Liver (tissue), 9 donors: ENCODE measurements around the gene MEGF10. TPM values are rescaled to one million over a fixed set of nuclear protein-coding genes. Genes with fewer than 3 reads are reported as not detected.

ENCODE experiments used
- DNase-seq: peaks from one replicate; pipeline ENCODE4 v3.0.0-alpha.2; 2017; ENCODE audit warnings: low spot score
- H3K27ac ChIP-seq, 2 donors: one replicate each; pipeline ENCODE4 v1.7.0; 2013; ENCODE audit warnings: inconsistent platforms in 2 of 2, low read length in 2 of 2, control low read depth in 1 of 2, low read depth in 1 of 2, mild to moderate bottlenecking in 1 of 2
- H3K27me3 ChIP-seq, 4 donors: one replicate each; pipeline versions ENCODE4 v1.6.1 to v1.7.0; 2013; ENCODE audit warnings: low read length in 3 of 4, inconsistent platforms in 1 of 4, mild to moderate bottlenecking in 1 of 4, moderate library complexity in 1 of 4; ENCODE audit not compliant: control insufficient read depth in 4 of 4, insufficient read depth in 4 of 4
- H3K36me3 ChIP-seq, 4 donors: one replicate each; pipeline versions ENCODE4 v1.6.1 to v1.7.0; 2013; ENCODE audit warnings: low read length in 3 of 4, mild to moderate bottlenecking in 3 of 4, low read depth in 1 of 4, moderate library complexity in 1 of 4; ENCODE audit not compliant: control insufficient read depth in 4 of 4, insufficient read depth in 3 of 4
- H3K4me1 ChIP-seq, 4 donors: one replicate each; pipeline versions ENCODE4 v1.6.1 to v1.7.0; 2013; ENCODE audit warnings: low read length in 3 of 4, mild to moderate bottlenecking in 3 of 4, moderate library complexity in 1 of 4; ENCODE audit not compliant: control insufficient read depth in 4 of 4, insufficient read depth in 4 of 4
- H3K4me3 ChIP-seq, 3 donors: one replicate each; pipeline versions ENCODE4 v1.6.1 to v1.7.0; 2013; ENCODE audit warnings: low read length in 3 of 3, control low read depth in 1 of 3, low read depth in 1 of 3, mild to moderate bottlenecking in 1 of 3
- H3K9ac ChIP-seq, 2 donors: one replicate each; pipeline ENCODE4 v1.7.0; 2013; ENCODE audit warnings: low read length in 2 of 2, mild to moderate bottlenecking in 2 of 2, moderate library complexity in 2 of 2, control low read depth in 1 of 2, low read depth in 1 of 2
- H3K9me3 ChIP-seq, 4 donors: one replicate each; pipeline versions ENCODE4 v1.6.1 to v1.7.0; 2013; ENCODE audit warnings: low read length in 3 of 4; ENCODE audit not compliant: control insufficient read depth in 4 of 4
- ATF3 ChIP-seq: IDR thresholded peaks from 2 replicates; pipeline ENCODE4 v1.6.1; 2016; ENCODE audit warnings: antibody characterized with exemption
- CTCF ChIP-seq: fragments of 150-350 bp; IDR thresholded peaks from 2 replicates; pipeline ENCODE4 v1.5.1; 2017; ENCODE audit warnings: improper control_type of control experiment, low read depth, low read length; ENCODE audit not compliant: missing input control
- EGR1 ChIP-seq, 2 donors: IDR thresholded peaks; 2 replicates each; pipeline ENCODE4 v1.6.1; 2016 to 2018; ENCODE audit warnings: antibody characterized with exemption in 2 of 2, low read depth in 2 of 2
- FOXA2 ChIP-seq: IDR thresholded peaks from 2 replicates; pipeline ENCODE4 v1.6.1; 2016; ENCODE audit warnings: antibody characterized with exemption
- GABPA ChIP-seq, 2 donors: IDR thresholded peaks in 1 of 2; conservative IDR thresholded peaks in 1 of 2; 2 replicates each; pipeline ENCODE4 v1.6.1; 2016; ENCODE audit warnings: antibody characterized with exemption in 2 of 2, mild to moderate bottlenecking in 1 of 2, moderate library complexity in 1 of 2
- HNF4A ChIP-seq, 2 donors: conservative IDR thresholded peaks; 2 replicates each; pipeline ENCODE4 v1.6.1; 2016; ENCODE audit warnings: antibody characterized with exemption in 2 of 2, mild to moderate bottlenecking in 2 of 2
- HNF4G ChIP-seq: IDR thresholded peaks from 2 replicates; pipeline ENCODE4 v1.6.1; 2016; ENCODE audit warnings: antibody characterized with exemption
- JUND ChIP-seq, 2 donors: IDR thresholded peaks; 2 replicates each; pipeline ENCODE4 v1.6.1; 2016; ENCODE audit warnings: antibody characterized with exemption in 2 of 2
- NR2F2 ChIP-seq: IDR thresholded peaks from 2 replicates; pipeline ENCODE4 v1.6.1; 2016; ENCODE audit warnings: antibody characterized with exemption
- RAD21 ChIP-seq, 2 donors: IDR thresholded peaks; 2 replicates each; pipeline ENCODE4 v1.6.1; 2016; ENCODE audit warnings: antibody characterized with exemption in 2 of 2, mild to moderate bottlenecking in 2 of 2
- REST ChIP-seq: IDR thresholded peaks from 2 replicates; pipeline ENCODE4 v1.6.1; 2016; ENCODE audit warnings: antibody characterized with exemption, mild to moderate bottlenecking
- RXRA ChIP-seq, 2 donors: IDR thresholded peaks; 2 replicates each; pipeline ENCODE4 v1.6.1; 2017 to 2018; ENCODE audit warnings: antibody characterized with exemption in 2 of 2, mild to moderate bottlenecking in 1 of 2
- SP1 ChIP-seq: IDR thresholded peaks from 2 replicates; pipeline ENCODE4 v1.6.1; 2018; ENCODE audit warnings: antibody characterized with exemption, mild to moderate bottlenecking
- YY1 ChIP-seq: IDR thresholded peaks from 2 replicates; pipeline ENCODE4 v1.6.1; 2016; ENCODE audit warnings: antibody characterized with exemption, mild to moderate bottlenecking
- WGBS: extraction: QIAGEN DNeasy Blood & Tissue Kit; methylation state at CpG from one replicate; pipeline ENCODE4 v1.1.7; 2013; 5-methylcytosine and 5-hydroxymethylcytosine counted together
- polyA plus RNA-seq, 2 donors: library from polyadenylated mRNA; stranded (reverse) in 1 of 2; unstranded in 1 of 2; fragments of 200-250 nt in 1 of 2; fragments of >200 nt in 1 of 2; fragmentation: Nextera tagmentation in 1 of 2; extraction: Ambion mirVana in 1 of 2; gene quantifications; one replicate each; pipeline versions ENCODE4 v1.2.1 to v1.2.3, GENCODE V29; 2013 to 2015
- total RNA-seq, 2 donors: library from RNA; depleted of rRNA; stranded (reverse); fragments of >200 nt; gene quantifications; one replicate each; pipeline ENCODE4 v1.2.3, GENCODE V29; 2014
- donor health status: healthy.
- donor health status: healthy.
- donor health status: healthy.
- donor health status: healthy.
- donor health status: healthy.

MEGF10 gene
- total and polyA plus RNA-seq, 4 donors = 0.05 to 1.0 (median 0.33) TPM; not detected in 1

GRCh38 chr5:127359502-127359901 lies 68.9 kb downstream of the MEGF10 start:
- no peak for DNase-seq
- no peak overlapping the region for H3K27ac ChIP-seq
- H3K36me3 ChIP-seq = no peaks in the 10 kb centered on the region
- H3K27me3 ChIP-seq = no peaks in the 10 kb centered on the region
- 85% methylated on average over 2 of the region's 2 CpGs for WGBS
- H3K9ac ChIP-seq = no peak overlapping the region
- TF ChIP-seq RAD21 (IDR thresholded peaks at IDR 0.05) = no peak
- TF ChIP-seq JUND (IDR thresholded peaks at IDR 0.05) = no peak
- no peak for TF ChIP-seq EGR1 (IDR thresholded peaks at IDR 0.05; ENCODE audit: low read depth in 2 of 2)
- no peak for TF ChIP-seq FOXA2
- TF ChIP-seq RXRA (IDR thresholded peaks at IDR 0.05) = no peak
- no peak for TF ChIP-seq SP1
- no peak for TF ChIP-seq HNF4G
- H3K4me1 ChIP-seq = no peaks in the 10 kb centered on the region
- no peaks in the 10 kb centered on the region for H3K9me3 ChIP-seq
- H3K4me3 ChIP-seq = no peak overlapping the region

- H3K4me3 ChIP-seq = no peak overlapping the region
- H3K4me1 ChIP-seq = no peaks in the 10 kb centered on the region
- no peaks in the 10 kb centered on the region for H3K9me3 ChIP-seq
- no peak overlapping the region for H3K27ac ChIP-seq
- peaks cover 0 to 5% (median 0%) of the 10 kb centered on the region in 4 donors for H3K27me3 ChIP-seq
- WGBS = 74% methylated on average over 4 of the region's 4 CpGs
- no peak overlapping the region for H3K9ac ChIP-seq
- TF ChIP-seq NR2F2 = no peak
- no peak for TF ChIP-seq ATF3
- TF ChIP-seq YY1 = no peak
- TF ChIP-seq SP1 = no peak
- no peak for TF ChIP-seq FOXA2
- TF ChIP-seq GABPA (IDR thresholded peaks at IDR 0.05 in 1 of 2, conservative IDR thresholded peaks at IDR 0.05 in 1 of 2) = no peak
- no peak for TF ChIP-seq HNF4A (conservative IDR thresholded peaks at IDR 0.05)
- no peak for TF ChIP-seq REST
- TF ChIP-seq CTCF = no peak
- TF ChIP-seq EGR1 (IDR thresholded peaks at IDR 0.05; ENCODE audit: low read depth in 2 of 2) = no peak
- no peaks in the 10 kb centered on the region for H3K36me3 ChIP-seq
- no peak for DNase-seq
Observed at GRCh38 chr5:127363403-127363802, 72.8 kb downstream of the MEGF10 start.

- no peaks in the 10 kb centered on the region for H3K36me3 ChIP-seq
- WGBS = 76% methylated on average over 1 of the region's 1 CpG
- H3K27me3 ChIP-seq = peaks cover 0 to 5% (median 0%) of the 10 kb centered on the region in 4 donors
- DNase-seq = no peak
- TF ChIP-seq ATF3 (no peak), HNF4G (no peak)
- no peaks in the 10 kb centered on the region for H3K4me1 ChIP-seq
- no peak overlapping the region for H3K9ac ChIP-seq
- no peak overlapping the region for H3K4me3 ChIP-seq
- no peak overlapping the region for H3K27ac ChIP-seq
- no peaks in the 10 kb centered on the region for H3K9me3 ChIP-seq
Observed at GRCh38 chr5:127367029-127367428, 76.4 kb downstream of the MEGF10 start.
